GM23338 (cell line): Measurements from ENCODE around the gene BLOC1S3. TPM values are rescaled to one million over a fixed set of nuclear protein-coding genes. Genes with fewer than 3 reads are reported as not detected.

Source experiments
- ATAC-seq: fragments of 200-7000 bp; cut with Tn5 transposase; 3 replicates; pipeline ENCODE4 v1.9.1; 2020
- DNase-seq: peaks from one replicate; pipeline ENCODE4 v3.0.0-alpha.2; 2015; ENCODE audit warnings: low spot score
- H2AFZ ChIP-seq: fragments of 200-600 bp; sonication (generic); 2 replicates; pipeline ENCODE4 v1.8.0; 2016; ENCODE audit warnings: antibody characterized with exemption, mild to moderate bottlenecking, moderate library complexity
- H3F3A ChIP-seq: fragments of 200-600 bp; sonication (generic); replicated peaks from 2 replicates; pipeline ENCODE4 v1.8.0; 2017; ENCODE audit warnings: antibody characterized with exemption, mixed run types, low read depth
- H3K27ac ChIP-seq: fragments of 200-600 bp; sonication (generic); 2 replicates; pipeline ENCODE4 v1.6.1; 2016; ENCODE audit warnings: low read depth
- H3K27me3 ChIP-seq: fragments of 200-600 bp; sonication (generic); 2 replicates; pipeline ENCODE4 v1.8.0; 2016; ENCODE audit warnings: mild to moderate bottlenecking, mixed run types, moderate library complexity; ENCODE audit not compliant: insufficient read depth
- H3K36me3 ChIP-seq: fragments of 200-600 bp; sonication (generic); 2 replicates; pipeline ENCODE4 v1.8.0; 2016; ENCODE audit warnings: mild to moderate bottlenecking; ENCODE audit not compliant: insufficient read depth
- H3K4me1 ChIP-seq: fragments of 200-600 bp; sonication (generic); 2 replicates; pipeline ENCODE4 v1.8.0; 2016; ENCODE audit warnings: mild to moderate bottlenecking, moderate library complexity; ENCODE audit not compliant: insufficient read depth
- H3K4me2 ChIP-seq: fragments of 200-600 bp; sonication (generic); 2 replicates; pipeline ENCODE4 v1.7.1; 2017; ENCODE audit warnings: mixed run types
- H3K4me3 ChIP-seq: fragments of 200-600 bp; sonication (generic); 2 replicates; pipeline ENCODE4 v1.6.1; 2016; ENCODE audit warnings: mixed run types
- H3K79me2 ChIP-seq: fragments of 200-600 bp; sonication (generic); replicated peaks from 2 replicates; pipeline ENCODE4 v1.8.0; 2017; ENCODE audit warnings: mild to moderate bottlenecking; ENCODE audit not compliant: insufficient read depth
- H3K9me2 ChIP-seq: fragments of 200-600 bp; sonication (generic); 2 replicates; pipeline ENCODE4 v1.8.0; 2017; ENCODE audit not compliant: insufficient read depth
- H4K20me1 ChIP-seq: fragments of 200-600 bp; sonication (generic); replicated peaks from 2 replicates; pipeline ENCODE4 v1.8.0; 2017; ENCODE audit warnings: mild to moderate bottlenecking; ENCODE audit not compliant: insufficient read depth
- H3K27ac Mint-ChIP-seq: 2 replicates; pipeline ENCODE4 v1.8.0; 2020; ENCODE audit warnings: inconsistent platforms, mild to moderate bottlenecking, moderate library complexity, mixed read lengths
- H3K27me3 Mint-ChIP-seq: 3 replicates; pipeline ENCODE4 v1.8.0; 2022; ENCODE audit warnings: low read depth, mild to moderate bottlenecking, moderate library complexity, mixed read lengths, inconsistent platforms; ENCODE audit not compliant: insufficient read depth, poor library complexity
- H3K36me3 Mint-ChIP-seq: 3 replicates; pipeline ENCODE4 v1.8.0; 2021; ENCODE audit warnings: low read depth, mild to moderate bottlenecking, inconsistent platforms, moderate library complexity, mixed read lengths
- H3K4me1 Mint-ChIP-seq: 3 replicates; pipeline ENCODE4 v1.8.0; 2020; ENCODE audit warnings: mild to moderate bottlenecking, inconsistent platforms, mixed read lengths
- H3K4me3 Mint-ChIP-seq: 3 replicates; pipeline ENCODE4 v1.8.0; 2021; ENCODE audit warnings: moderate library complexity, mild to moderate bottlenecking, inconsistent platforms, mixed read lengths
- H3K9me3 Mint-ChIP-seq: 3 replicates; pipeline ENCODE4 v1.8.0; 2020; ENCODE audit warnings: moderate library complexity, mild to moderate bottlenecking, inconsistent platforms, mixed read lengths
- CREB1 ChIP-seq: fragments of 250-450 bp; sonication (Bioruptor Pico); IDR thresholded peaks from 2 replicates; pipeline ENCODE4 v1.5.0; 2020; ENCODE audit warnings: low read depth, mild to moderate bottlenecking, moderate library complexity
- CTCF ChIP-seq, 2 experiments: fragments of 200-600 bp in 1 of 2; sonication (generic) in 1 of 2; conservative IDR thresholded peaks; 2 replicates each; pipeline versions ENCODE4 v1.5.1 to v1.6.1; 2016 to 2017; ENCODE audit warnings: antibody characterized with exemption in 2 of 2, low read depth in 2 of 2, mild to moderate bottlenecking in 2 of 2, moderate library complexity in 1 of 2
- ETS1 ChIP-seq: IDR thresholded peaks from 2 replicates; pipeline ENCODE4 v1.6.1; 2016; ENCODE audit warnings: antibody characterized with exemption
- EZH2 ChIP-seq: fragments of 200-600 bp; sonication (generic); IDR thresholded peaks from one replicate; pipeline ENCODE4 v1.8.0; 2017; ENCODE audit warnings: antibody characterized with exemption, mild to moderate bottlenecking, low read depth; ENCODE audit not compliant: unreplicated experiment
- EZH2phosphoT487 ChIP-seq: fragments of 200-600 bp; sonication (generic); IDR thresholded peaks from one replicate; pipeline ENCODE4 v1.8.1; 2018; ENCODE audit warnings: antibody characterized with exemption; ENCODE audit not compliant: unreplicated experiment
- POLR2AphosphoS5 ChIP-seq: IDR thresholded peaks from 2 replicates; pipeline ENCODE4 v1.6.1; 2016; ENCODE audit warnings: antibody characterized with exemption, low read depth
- STAT1 ChIP-seq: IDR thresholded peaks from one replicate; pipeline ENCODE4 v1.6.1; 2016; ENCODE audit warnings: antibody characterized with exemption; ENCODE audit not compliant: unreplicated experiment
- ZNF114 ChIP-seq: fragments of 250-450 bp; sonication (Bioruptor Pico); IDR thresholded peaks from 2 replicates; pipeline ENCODE4 v1.5.0; 2020; ENCODE audit warnings: mild to moderate bottlenecking, moderate library complexity
- ZNF331 ChIP-seq: fragments of 250-450 bp; sonication (Bioruptor Pico); IDR thresholded peaks from 2 replicates; pipeline ENCODE4 v1.5.0; 2020; ENCODE audit warnings: low read depth, mild to moderate bottlenecking, moderate library complexity
- polyA plus RNA-seq: library from polyadenylated mRNA; unstranded; fragments of >200 nt; fragmentation: Nextera tagmentation; extraction: Ambion mirVana; gene quantifications from 2 replicates; pipeline ENCODE4 v1.2.1, GENCODE V29; 2016
- total RNA-seq: library from RNA; depleted of rRNA; stranded (reverse); fragments of >200 nt; shearing (Covaris generic); gene quantifications from 2 replicates; pipeline ENCODE4 v1.2.3, GENCODE V29; 2014
- TF ChIP-seq, protein P1 (sequence below): IDR thresholded peaks from one replicate; pipeline ENCODE4 v1.6.1; 2018; ENCODE audit warnings: antibody characterized with exemption; ENCODE audit not compliant: unreplicated experiment

Gene BLOC1S3
- total and polyA plus RNA-seq, 2 experiments from 2014 or later, result 2.5 to 15.9 TPM

DNA sequence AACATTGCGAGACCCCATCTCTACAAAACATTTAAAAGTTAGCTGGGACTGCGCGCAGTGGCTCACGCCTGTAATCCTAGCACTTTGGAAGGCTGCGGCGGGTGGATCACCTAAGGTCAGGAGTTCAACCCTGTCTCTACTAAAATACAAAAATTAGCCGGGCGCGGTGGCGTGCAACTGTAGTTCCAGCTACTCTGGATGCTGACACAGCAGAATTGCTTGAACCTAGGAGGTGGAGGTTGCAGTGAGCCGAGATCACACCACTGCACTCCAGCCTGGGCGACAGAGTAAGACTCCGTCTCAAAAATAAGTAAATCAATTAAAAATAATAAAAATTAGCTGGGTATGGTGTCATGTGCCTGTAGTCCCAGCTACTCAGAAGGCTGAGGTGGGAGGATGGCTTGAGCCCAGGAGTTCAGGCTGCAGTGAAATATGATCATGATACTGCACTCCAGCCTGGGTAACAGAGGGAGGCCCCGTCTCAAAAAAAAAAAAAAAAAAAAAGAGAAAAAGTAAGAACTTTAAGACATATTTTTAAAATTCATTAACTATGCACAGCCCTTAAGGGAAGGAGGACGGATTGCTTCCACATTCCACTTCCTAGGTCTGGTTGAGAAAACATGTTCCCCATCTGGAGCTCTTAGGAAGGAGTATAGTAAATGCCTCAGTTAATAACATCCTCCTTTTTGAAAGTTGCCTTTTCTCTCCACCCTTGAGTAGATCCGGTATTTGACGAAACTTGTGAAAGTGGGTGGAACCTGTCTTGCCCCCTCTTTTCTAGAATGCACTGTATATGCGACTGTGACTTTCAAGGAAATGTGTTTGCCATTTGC, 40.5 kb downstream of the BLOC1S3 start (continued):
- TF ChIP-seq CTCF (conservative IDR thresholded peaks at IDR 0.05; ENCODE audit: low read depth in 2 of 2) (no peak), STAT1 (no peak), ZNF114 (no peak)

DNA sequence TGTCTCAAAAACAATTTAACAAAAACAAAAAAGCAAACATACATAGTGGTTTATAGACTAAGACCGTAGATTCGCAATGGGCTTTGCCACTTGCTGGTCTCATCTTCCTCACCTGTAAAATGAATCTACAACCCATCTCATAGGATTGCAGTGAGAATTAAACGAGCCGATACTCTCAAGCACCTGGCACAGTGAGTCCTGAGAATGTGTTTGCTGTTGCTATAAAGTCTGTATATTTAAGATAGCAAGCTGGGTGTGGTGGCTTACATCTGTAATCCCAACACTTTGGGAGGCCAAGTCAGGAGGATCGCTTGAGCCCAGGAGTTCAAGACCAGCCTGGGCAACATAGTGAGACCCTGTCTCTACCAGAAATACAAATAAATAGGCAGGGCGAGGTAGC, 44.1 kb downstream of the BLOC1S3 start:
- Histone ChIP-seq H3F3A (0 out of 2 replicates have a peak, but pooled peaks cover 5% of the 10 kb centered on the region), H3K4me1 (peaks cover 13% of the 10 kb centered on the region; the same call in 1 of the 2 replicates), H3K36me3 (no peaks in the 10 kb centered on the region), H3K27me3 (peaks cover 15% of the 10 kb centered on the region), H3K27ac (no peak overlapping the region), H3K4me3 (no peak overlapping the region), H3K79me2 (no peaks in the 10 kb centered on the region), H3K9me2 (no peaks in the 10 kb centered on the region), H4K20me1 (no peaks in the 10 kb centered on the region), H3K4me2 (no peak overlapping the region), H2AFZ (no peak overlapping the region)
- no peaks in the 10 kb centered on the region for H3K9me3 Mint-ChIP-seq
- DNase-seq (no peak), ATAC-seq (no peak)
- no peak overlapping the region for H3K27ac Mint-ChIP-seq
- peaks cover 5% of the 10 kb centered on the region for H3K4me1 Mint-ChIP-seq
- H3K36me3 Mint-ChIP-seq, result no peaks in the 10 kb centered on the region
- H3K4me3 Mint-ChIP-seq, result no peak overlapping the region
- peaks cover 23% of the 10 kb centered on the region for H3K27me3 Mint-ChIP-seq
- TF ChIP-seq, protein P1, sequence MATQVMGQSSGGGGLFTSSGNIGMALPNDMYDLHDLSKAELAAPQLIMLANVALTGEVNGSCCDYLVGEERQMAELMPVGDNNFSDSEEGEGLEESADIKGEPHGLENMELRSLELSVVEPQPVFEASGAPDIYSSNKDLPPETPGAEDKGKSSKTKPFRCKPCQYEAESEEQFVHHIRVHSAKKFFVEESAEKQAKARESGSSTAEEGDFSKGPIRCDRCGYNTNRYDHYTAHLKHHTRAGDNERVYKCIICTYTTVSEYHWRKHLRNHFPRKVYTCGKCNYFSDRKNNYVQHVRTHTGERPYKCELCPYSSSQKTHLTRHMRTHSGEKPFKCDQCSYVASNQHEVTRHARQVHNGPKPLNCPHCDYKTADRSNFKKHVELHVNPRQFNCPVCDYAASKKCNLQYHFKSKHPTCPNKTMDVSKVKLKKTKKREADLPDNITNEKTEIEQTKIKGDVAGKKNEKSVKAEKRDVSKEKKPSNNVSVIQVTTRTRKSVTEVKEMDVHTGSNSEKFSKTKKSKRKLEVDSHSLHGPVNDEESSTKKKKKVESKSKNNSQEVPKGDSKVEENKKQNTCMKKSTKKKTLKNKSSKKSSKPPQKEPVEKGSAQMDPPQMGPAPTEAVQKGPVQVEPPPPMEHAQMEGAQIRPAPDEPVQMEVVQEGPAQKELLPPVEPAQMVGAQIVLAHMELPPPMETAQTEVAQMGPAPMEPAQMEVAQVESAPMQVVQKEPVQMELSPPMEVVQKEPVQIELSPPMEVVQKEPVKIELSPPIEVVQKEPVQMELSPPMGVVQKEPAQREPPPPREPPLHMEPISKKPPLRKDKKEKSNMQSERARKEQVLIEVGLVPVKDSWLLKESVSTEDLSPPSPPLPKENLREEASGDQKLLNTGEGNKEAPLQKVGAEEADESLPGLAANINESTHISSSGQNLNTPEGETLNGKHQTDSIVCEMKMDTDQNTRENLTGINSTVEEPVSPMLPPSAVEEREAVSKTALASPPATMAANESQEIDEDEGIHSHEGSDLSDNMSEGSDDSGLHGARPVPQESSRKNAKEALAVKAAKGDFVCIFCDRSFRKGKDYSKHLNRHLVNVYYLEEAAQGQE, result no peak
- TF ChIP-seq ZNF114 (no peak), EZH2phosphoT487 (no peak), STAT1 (no peak), ZNF331 (no peak), CTCF (conservative IDR thresholded peaks at IDR 0.05; ENCODE audit: low read depth in 2 of 2) (no peak), CREB1 (CRISPR knock-in tag) (no peak), EZH2 (no peak), POLR2AphosphoS5 (no peak), ETS1 (no peak)
